PFSK-1 (cell line): Measurements from ENCODE around the gene CENPP.

ENCODE experiments used
- FOXP2 ChIP-seq: optimal IDR thresholded peaks from 2 replicates; pipeline ENCODE3; 2011; ENCODE audit warnings: borderline replicate concordance, control low read depth, inconsistent platforms; ENCODE audit not compliant: insufficient read depth; ENCODE audit errors: extremely low read length, extremely low read depth
- POLR2AphosphoS5 ChIP-seq: IDR thresholded peaks from 2 replicates; pipeline ENCODE4 v1.6.1; 2012; ENCODE audit warnings: low read depth, mild to moderate bottlenecking, control low read depth, low read length, moderate library complexity
- SIN3A ChIP-seq: IDR thresholded peaks from 2 replicates; pipeline ENCODE4 v1.6.1; 2012; ENCODE audit warnings: mild to moderate bottlenecking, low read length, moderate library complexity, borderline replicate concordance; ENCODE audit not compliant: insufficient read depth
- TAF1 ChIP-seq: IDR thresholded peaks from 2 replicates; pipeline ENCODE4 v1.6.1; 2012; ENCODE audit warnings: low read length, control low read depth, borderline replicate concordance; ENCODE audit not compliant: insufficient read depth
- TF ChIP-seq, protein P1 (sequence below), 2 experiments: IDR thresholded peaks; 2 replicates each; pipeline versions ENCODE4 v1.6.1 to v1.8.0; 2011 to 2012; ENCODE audit warnings: low read depth in 2 of 2, low read length in 2 of 2, control low read depth in 1 of 2, inconsistent platforms in 1 of 2, mild to moderate bottlenecking in 1 of 2, moderate library complexity in 1 of 2; ENCODE audit not compliant: insufficient read depth in 1 of 2

CENPP gene

DNA sequence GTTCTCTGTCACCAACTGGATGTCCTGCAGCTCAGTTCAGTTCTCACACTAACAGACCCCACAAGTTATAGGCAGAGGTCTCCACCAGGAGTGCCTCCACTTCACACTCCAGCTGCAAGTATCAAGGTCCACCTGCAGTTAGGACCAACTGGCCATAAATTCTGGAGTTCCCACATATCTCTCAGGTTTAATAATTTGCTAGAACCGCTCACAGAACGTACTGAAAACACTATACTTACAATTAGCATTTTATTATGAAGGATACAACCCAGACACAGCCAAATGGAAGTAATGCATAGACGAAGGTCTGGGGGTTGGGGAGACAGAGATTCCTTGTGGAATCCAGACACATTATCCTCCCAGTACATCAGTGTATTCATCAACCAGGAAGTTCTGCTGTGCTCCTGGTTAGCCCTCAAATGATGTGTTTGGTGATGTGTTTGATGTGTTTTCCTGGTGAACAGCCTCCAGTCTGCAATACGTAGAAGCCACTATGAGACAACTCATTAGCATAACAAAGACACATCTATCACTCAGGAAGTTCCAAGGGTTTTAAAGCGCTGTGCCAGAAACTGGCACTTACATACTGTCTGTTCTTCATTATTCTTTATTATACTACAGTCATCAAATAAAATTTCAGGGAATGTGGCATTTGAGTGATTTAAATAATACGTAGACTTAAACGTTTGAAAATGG is 53.3 kb downstream of the CENPP start:
- no peak for TF ChIP-seq POLR2AphosphoS5
- TF ChIP-seq TAF1: no peak
- TF ChIP-seq, protein P1, sequence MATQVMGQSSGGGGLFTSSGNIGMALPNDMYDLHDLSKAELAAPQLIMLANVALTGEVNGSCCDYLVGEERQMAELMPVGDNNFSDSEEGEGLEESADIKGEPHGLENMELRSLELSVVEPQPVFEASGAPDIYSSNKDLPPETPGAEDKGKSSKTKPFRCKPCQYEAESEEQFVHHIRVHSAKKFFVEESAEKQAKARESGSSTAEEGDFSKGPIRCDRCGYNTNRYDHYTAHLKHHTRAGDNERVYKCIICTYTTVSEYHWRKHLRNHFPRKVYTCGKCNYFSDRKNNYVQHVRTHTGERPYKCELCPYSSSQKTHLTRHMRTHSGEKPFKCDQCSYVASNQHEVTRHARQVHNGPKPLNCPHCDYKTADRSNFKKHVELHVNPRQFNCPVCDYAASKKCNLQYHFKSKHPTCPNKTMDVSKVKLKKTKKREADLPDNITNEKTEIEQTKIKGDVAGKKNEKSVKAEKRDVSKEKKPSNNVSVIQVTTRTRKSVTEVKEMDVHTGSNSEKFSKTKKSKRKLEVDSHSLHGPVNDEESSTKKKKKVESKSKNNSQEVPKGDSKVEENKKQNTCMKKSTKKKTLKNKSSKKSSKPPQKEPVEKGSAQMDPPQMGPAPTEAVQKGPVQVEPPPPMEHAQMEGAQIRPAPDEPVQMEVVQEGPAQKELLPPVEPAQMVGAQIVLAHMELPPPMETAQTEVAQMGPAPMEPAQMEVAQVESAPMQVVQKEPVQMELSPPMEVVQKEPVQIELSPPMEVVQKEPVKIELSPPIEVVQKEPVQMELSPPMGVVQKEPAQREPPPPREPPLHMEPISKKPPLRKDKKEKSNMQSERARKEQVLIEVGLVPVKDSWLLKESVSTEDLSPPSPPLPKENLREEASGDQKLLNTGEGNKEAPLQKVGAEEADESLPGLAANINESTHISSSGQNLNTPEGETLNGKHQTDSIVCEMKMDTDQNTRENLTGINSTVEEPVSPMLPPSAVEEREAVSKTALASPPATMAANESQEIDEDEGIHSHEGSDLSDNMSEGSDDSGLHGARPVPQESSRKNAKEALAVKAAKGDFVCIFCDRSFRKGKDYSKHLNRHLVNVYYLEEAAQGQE (IDR thresholded peaks at IDR 0.05; ENCODE audit: insufficient read depth in 1 of 2, low read depth in 2 of 2, low read length in 2 of 2): no peak
- TF ChIP-seq FOXP2: no peak
- TF ChIP-seq SIN3A: no peak

DNA sequence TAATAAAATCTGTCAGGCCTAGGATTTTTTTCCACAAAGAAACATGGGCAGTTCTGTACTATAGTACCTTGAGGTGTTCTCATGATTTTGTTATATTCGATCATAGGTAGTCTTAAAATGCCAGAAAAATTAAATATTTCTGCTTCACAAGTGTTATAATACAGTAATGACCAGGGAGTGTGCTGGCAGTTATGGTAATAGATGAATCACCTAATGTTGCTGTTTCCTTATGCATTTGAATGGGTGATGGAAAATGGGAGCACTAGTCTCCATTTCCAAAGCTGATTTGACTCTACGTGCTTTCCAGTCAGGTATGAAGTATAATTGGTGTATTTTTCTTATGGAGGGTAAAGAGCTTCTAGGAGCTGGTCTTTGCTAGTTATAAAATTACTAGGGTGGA is 54.9 kb downstream of the CENPP start:
- no peak for TF ChIP-seq POLR2AphosphoS5
- TF ChIP-seq TAF1: no peak
- TF ChIP-seq FOXP2: no peak
- TF ChIP-seq SIN3A: no peak
- TF ChIP-seq, protein P1 (IDR thresholded peaks at IDR 0.05; ENCODE audit: insufficient read depth in 1 of 2, low read depth in 2 of 2, low read length in 2 of 2): no peak

DNA sequence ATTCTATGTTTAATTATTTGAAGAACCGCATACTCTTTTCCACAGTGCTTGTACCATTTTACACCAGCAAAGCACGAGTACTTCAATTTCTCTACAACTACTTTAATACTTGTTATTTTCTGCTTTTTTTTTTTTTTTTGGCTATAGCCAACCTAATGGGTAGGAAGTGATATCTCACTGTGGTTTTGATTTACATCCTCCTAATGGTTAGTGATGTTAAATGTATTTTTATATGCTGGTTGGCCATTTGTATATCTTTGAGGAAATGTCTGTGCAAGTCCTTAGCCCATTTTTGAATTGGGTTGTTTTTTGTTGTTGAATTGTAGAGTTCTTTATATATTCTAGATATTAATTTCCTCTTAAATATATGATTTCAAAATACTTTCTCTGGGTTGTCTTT is 56.0 kb downstream of the CENPP start:
- TF ChIP-seq SIN3A (no peak), POLR2AphosphoS5 (no peak), FOXP2 (no peak), TAF1 (no peak)
- TF ChIP-seq, protein P1 (IDR thresholded peaks at IDR 0.05; ENCODE audit: insufficient read depth in 1 of 2, low read depth in 2 of 2, low read length in 2 of 2): no peak

DNA sequence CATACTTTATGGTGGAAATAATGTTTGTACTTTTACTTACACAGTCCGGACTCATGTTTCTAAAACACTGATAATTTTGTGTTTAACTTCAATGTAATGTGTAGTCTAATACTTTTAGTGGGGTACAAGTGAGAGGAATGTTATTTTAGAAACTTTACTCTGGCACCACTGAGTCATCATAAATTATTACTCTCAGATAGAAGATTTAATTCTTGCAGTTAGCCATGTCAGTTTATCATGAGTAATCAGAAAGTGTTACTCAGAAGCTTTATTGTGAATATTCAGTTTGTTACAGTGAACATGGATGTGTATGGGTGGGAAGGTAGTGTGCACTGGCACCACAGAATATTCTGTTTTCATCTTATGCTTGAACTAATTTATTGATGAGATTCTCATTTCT is 58.6 kb downstream of the CENPP start:
- TF ChIP-seq, protein P1 (IDR thresholded peaks at IDR 0.05; ENCODE audit: insufficient read depth in 1 of 2, low read depth in 2 of 2, low read length in 2 of 2): no peak
- TF ChIP-seq POLR2AphosphoS5 (no peak), FOXP2 (no peak), TAF1 (no peak), SIN3A (no peak)

DNA sequence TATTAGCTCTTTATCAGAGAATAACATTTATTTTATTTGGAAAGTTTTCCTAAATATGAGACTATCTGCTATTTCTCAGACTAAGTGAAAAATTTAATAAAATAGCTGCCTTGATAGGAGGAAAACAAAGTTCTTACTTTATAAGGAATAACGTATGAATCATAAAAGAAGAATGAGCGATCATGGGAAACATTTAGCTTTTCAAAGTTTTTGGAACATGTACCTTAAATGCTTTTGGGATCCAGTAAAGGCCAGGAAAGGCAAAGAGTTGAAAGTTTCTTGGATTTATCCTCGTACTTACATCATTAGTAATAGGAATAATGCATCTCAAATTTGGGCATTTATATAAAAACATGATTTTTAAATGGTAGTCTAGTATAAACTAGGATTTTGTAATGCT is 59.2 kb downstream of the CENPP start:
- TF ChIP-seq FOXP2 (no peak), SIN3A (no peak), POLR2AphosphoS5 (no peak), TAF1 (no peak)
- TF ChIP-seq, protein P1 (IDR thresholded peaks at IDR 0.05; ENCODE audit: insufficient read depth in 1 of 2, low read depth in 2 of 2, low read length in 2 of 2): no peak
